Neuronal stem cell (in vitro differentiated cells): Measurements from ENCODE around the gene WNT7A.

ENCODE experiments used
- DNase-seq: peaks from one replicate; pipeline ENCODE4 v3.0.0-alpha.2; 2013; ENCODE audit warnings: low spot score
- H2AFZ ChIP-seq: one replicate; pipeline ENCODE4 v1.6.1; 2013; ENCODE audit warnings: mild to moderate bottlenecking, low read length, inconsistent platforms
- H2AK5ac ChIP-seq: 2 replicates; pipeline ENCODE4 v1.6.1; 2013; ENCODE audit warnings: low read depth, mild to moderate bottlenecking, inconsistent platforms, low read length, moderate library complexity, mixed read lengths
- H2BK120ac ChIP-seq: 2 replicates; pipeline ENCODE4 v1.6.1; 2013; ENCODE audit warnings: low read depth, mild to moderate bottlenecking, inconsistent platforms, low read length, moderate library complexity, mixed read lengths
- H2BK12ac ChIP-seq: one replicate; pipeline ENCODE4 v1.6.1; 2013; ENCODE audit warnings: low read length, inconsistent platforms
- H2BK15ac ChIP-seq: 2 replicates; pipeline ENCODE4 v1.6.1; 2013; ENCODE audit warnings: mild to moderate bottlenecking, low read length, inconsistent platforms, mixed read lengths
- H2BK5ac ChIP-seq: one replicate; pipeline ENCODE4 v1.6.1; 2013; ENCODE audit warnings: inconsistent platforms, mild to moderate bottlenecking, low read length, moderate library complexity
- H3K14ac ChIP-seq: one replicate; pipeline ENCODE4 v1.6.1; 2013; ENCODE audit warnings: low read length, inconsistent platforms
- H3K18ac ChIP-seq: 2 replicates; pipeline ENCODE4 v1.6.1; 2013; ENCODE audit warnings: low read length, inconsistent platforms
- H3K23ac ChIP-seq: 2 replicates; pipeline ENCODE4 v1.6.1; 2013; ENCODE audit warnings: low read depth, mild to moderate bottlenecking, mixed read lengths, low read length, inconsistent platforms; ENCODE audit not compliant: poor library complexity
- H3K27ac ChIP-seq: replicated peaks from 3 replicates; pipeline ENCODE4 v1.5.1; 2013; ENCODE audit warnings: low read length, inconsistent platforms
- H3K27me3 ChIP-seq, 3 experiments: 2 replicates each; pipeline ENCODE4 v1.6.1; 2013; ENCODE audit warnings: low read length in 3 of 3, mild to moderate bottlenecking in 2 of 3, inconsistent platforms in 1 of 3, low read depth in 1 of 3, mixed read lengths in 1 of 3, moderate library complexity in 1 of 3; ENCODE audit not compliant: control insufficient read depth in 3 of 3, insufficient read depth in 3 of 3
- H3K36me3 ChIP-seq, 2 donors: replicated peaks in 1 of 2; 2 replicates each; pipeline ENCODE4 v1.6.1; 2013; ENCODE audit warnings: low read length in 2 of 2; ENCODE audit not compliant: control insufficient read depth in 2 of 2, insufficient read depth in 2 of 2
- H3K4ac ChIP-seq: 2 replicates; pipeline ENCODE4 v1.6.1; 2013; ENCODE audit warnings: inconsistent platforms, mild to moderate bottlenecking, low read length, moderate library complexity
- H3K4me1 ChIP-seq, 2 donors: 1 replicate in 1 of 2; 2 replicates in 1 of 2; pipeline ENCODE4 v1.6.1; 2013; ENCODE audit warnings: low read length in 2 of 2, low read depth in 1 of 2; ENCODE audit not compliant: control insufficient read depth in 2 of 2, insufficient read depth in 1 of 2
- H3K4me2 ChIP-seq: one replicate; pipeline ENCODE4 v1.6.1; 2013; ENCODE audit warnings: mild to moderate bottlenecking, low read length, inconsistent platforms; ENCODE audit not compliant: insufficient read depth, poor library complexity, severe bottlenecking
- H3K4me3 ChIP-seq, 2 donors: 2 replicates each; pipeline ENCODE4 v1.5.1; 2013; ENCODE audit warnings: low read length in 2 of 2, mild to moderate bottlenecking in 2 of 2, inconsistent platforms in 1 of 2, moderate library complexity in 1 of 2
- H3K79me1 ChIP-seq: one replicate; pipeline ENCODE4 v1.6.1; 2013; ENCODE audit warnings: low read depth, mild to moderate bottlenecking, inconsistent platforms, low read length, moderate library complexity
- H3K9ac ChIP-seq: one replicate; pipeline ENCODE4 v1.6.1; 2013; ENCODE audit warnings: mild to moderate bottlenecking, low read depth, low read length, inconsistent platforms; ENCODE audit not compliant: poor library complexity
- H3K9me3 ChIP-seq, 2 donors: replicated peaks in 1 of 2; 2 replicates each; pipeline versions ENCODE3 to v1.6.1; 2013; ENCODE audit warnings: low read length in 2 of 2, mild to moderate bottlenecking in 2 of 2, inconsistent platforms in 1 of 2, low read depth in 1 of 2, mixed read lengths in 1 of 2, moderate library complexity in 1 of 2; ENCODE audit not compliant: control insufficient read depth in 2 of 2, insufficient read depth in 1 of 2
- H4K8ac ChIP-seq: one replicate; pipeline ENCODE4 v1.6.1; 2013; ENCODE audit warnings: low read depth, mild to moderate bottlenecking, inconsistent platforms, low read length, moderate library complexity
- H4K91ac ChIP-seq: one replicate; pipeline ENCODE4 v1.6.1; 2013; ENCODE audit warnings: low read length, low read depth, mild to moderate bottlenecking, inconsistent platforms; ENCODE audit not compliant: poor library complexity
- WGBS, 2 donors: extraction: QIAGEN DNeasy Blood & Tissue Kit; methylation state at CpG; one replicate each; pipeline ENCODE4 v1.1.7; 2013; ENCODE audit warnings: missing lambda C conversion rate in 2 of 2, mixed read lengths in 1 of 2; ENCODE audit not compliant: insufficient read length in 2 of 2, insufficient replicate concordance in 1 of 2; ENCODE audit errors: extremely low coverage in 2 of 2; 5-methylcytosine and 5-hydroxymethylcytosine counted together

Gene WNT7A

GRCh38 chr3:13808550-13808949 is 71.3 kb downstream of the WNT7A start:
- Histone ChIP-seq H3K23ac (peak overlapping the region; percentile 53), H3K36me3 (no peaks in the 10 kb centered on the region), H2BK15ac (no peak overlapping the region), H2BK5ac (no peak overlapping the region), H4K91ac (peak overlapping the region; percentile 22), H3K4ac (no peak overlapping the region), H3K27me3 (no peaks in the 10 kb centered on the region), H2BK12ac (no peak overlapping the region), H3K18ac (peak overlapping the region; percentile 2), H3K4me2 (no peak overlapping the region), H4K8ac (peak overlapping the region; percentile 56), H2AFZ (no peak overlapping the region), H3K9me3 (peaks cover 6 to 20% of the 10 kb centered on the region in 2 donors), H3K79me1 (no peaks in the 10 kb centered on the region), H3K9ac (peak overlapping the region; percentile 7), H3K4me1 (peaks cover 13 to 20% of the 10 kb centered on the region in 2 donors), H3K14ac (peak overlapping the region; percentile 47), H2BK120ac (no peak overlapping the region), H2AK5ac (no peak overlapping the region), H3K4me3 (no peak overlapping the region), H3K27ac (no peak overlapping the region)
- no peak for DNase-seq
- WGBS, 2 donors, result no CpG with 5 or more reads among the region's 8 CpGs

GRCh38 chr3:13801361-13802204 is 78.3 kb downstream of the WNT7A start:
- Histone ChIP-seq H3K4ac (no peak overlapping the region), H2BK12ac (no peak overlapping the region), H3K4me1 (peaks cover 0 to 7% of the 10 kb centered on the region in 2 donors), H4K91ac (peak overlapping the region; percentile 2), H3K18ac (peak overlapping the region; percentile 65), H3K79me1 (no peaks in the 10 kb centered on the region), H3K4me2 (no peak overlapping the region), H2BK120ac (peak overlapping the region; percentile 1), H3K27me3 (no peaks in the 10 kb centered on the region), H2AFZ (no peak overlapping the region), H3K36me3 (no peaks in the 10 kb centered on the region), H3K4me3 (no peak overlapping the region), H3K9me3 (peaks cover 5 to 7% of the 10 kb centered on the region in 2 donors), H2BK5ac (no peak overlapping the region), H3K14ac (no peak overlapping the region), H4K8ac (no peak overlapping the region), H3K9ac (no peak overlapping the region), H2BK15ac (peak overlapping the region; percentile 3), H3K27ac (no peak overlapping the region), H3K23ac (no peak overlapping the region), H2AK5ac (no peak overlapping the region)
- no peak for DNase-seq
- no CpG with 5 or more reads among the region's 15 CpGs for WGBS, 2 donors

GRCh38 chr3:13800064-13800463 is 79.8 kb downstream of the WNT7A start:
- Histone ChIP-seq H3K4me3 (no peak overlapping the region), H2BK120ac (no peak overlapping the region), H3K14ac (no peak overlapping the region), H3K27ac (no peak overlapping the region), H2AK5ac (no peak overlapping the region), H2AFZ (no peak overlapping the region), H3K4ac (no peak overlapping the region), H3K36me3 (no peaks in the 10 kb centered on the region), H4K91ac (no peak overlapping the region), H3K4me2 (no peak overlapping the region), H3K9me3 (peaks cover 2 to 5% of the 10 kb centered on the region in 2 donors), H3K9ac (no peak overlapping the region), H3K79me1 (no peaks in the 10 kb centered on the region), H3K23ac (no peak overlapping the region), H3K4me1 (peaks cover 0 to 14% of the 10 kb centered on the region in 2 donors), H4K8ac (no peak overlapping the region), H2BK15ac (no peak overlapping the region), H2BK5ac (no peak overlapping the region), H2BK12ac (no peak overlapping the region), H3K18ac (no peak overlapping the region), H3K27me3 (no peaks in the 10 kb centered on the region)
- DNase-seq, result no peak
- WGBS, 2 donors, result no CpG with 5 or more reads among the region's 6 CpGs

- Histone ChIP-seq H4K8ac (no peak overlapping the region), H3K4me1 (peaks cover 0 to 14% of the 10 kb centered on the region in 2 donors), H3K4ac (no peak overlapping the region), H3K18ac (peak overlapping the region; percentile 55), H3K27me3 (no peaks in the 10 kb centered on the region), H2BK5ac (no peak overlapping the region), H2BK15ac (no peak overlapping the region), H3K14ac (no peak overlapping the region), H4K91ac (no peak overlapping the region), H3K9me3 (peaks cover 2 to 5% of the 10 kb centered on the region in 2 donors), H2BK120ac (no peak overlapping the region), H2BK12ac (no peak overlapping the region), H3K4me2 (no peak overlapping the region), H3K27ac (no peak overlapping the region), H2AFZ (no peak overlapping the region), H2AK5ac (no peak overlapping the region), H3K36me3 (no peaks in the 10 kb centered on the region), H3K9ac (no peak overlapping the region), H3K23ac (no peak overlapping the region), H3K79me1 (no peaks in the 10 kb centered on the region), H3K4me3 (no peak overlapping the region)
- no peak for DNase-seq
- no CpG with 5 or more reads among the region's 11 CpGs for WGBS, 2 donors
Measured at GRCh38 chr3:13798401-13798800, 81.5 kb downstream of the WNT7A start.
